ENCODE data around the gene TMEM106C.

TMEM106C gene

GRCh38 chr12:48005001-48005749 is 41.8 kb downstream of the TMEM106C start:
- peak overlapping the region; percentile 81 for H2AFZ ChIP-seq (ENCODE audit: low read length)
- TF ChIP-seq CTCF (conservative IDR thresholded peaks at IDR 0.05; ENCODE audit: low read length) (no peak), EZH2phosphoT487 (IDR thresholded peaks at IDR 0.05; ENCODE audit: borderline replicate concordance) (no peak)
- H3K27me3 ChIP-seq (ENCODE audit: insufficient read depth, low read length, poor library complexity, severe bottlenecking), result peaks cover 16% of the 10 kb centered on the region

GRCh38 chr12:48005750-48006021 is 42.3 kb downstream of the TMEM106C start:
- Histone ChIP-seq H3K4me2 (ENCODE audit: low read depth, low read length, poor library complexity, severe bottlenecking) (peak overlapping the region; percentile 75), H3F3A (ENCODE audit: low read depth) (no peaks in the 10 kb centered on the region), H3K79me2 (ENCODE audit: insufficient read depth, low read length) (peaks cover 34% of the 10 kb centered on the region), H3K27me3 (ENCODE audit: insufficient read depth, low read length, poor library complexity, severe bottlenecking) (peaks cover 16% of the 10 kb centered on the region), H2AFZ (ENCODE audit: low read length) (no peak overlapping the region), H3K4me1 (ENCODE audit: insufficient read depth, low read length, poor library complexity, severe bottlenecking) (peaks cover 24% of the 10 kb centered on the region), H4K20me1 (ENCODE audit: insufficient read depth, low read length, poor library complexity, severe bottlenecking) (peaks cover 18% of the 10 kb centered on the region), H3K4me3 (ENCODE audit: low read length, poor library complexity, severe bottlenecking) (no peak overlapping the region), H3K9me2 (replicated peaks; ENCODE audit: low read depth, low read length) (no peaks in the 10 kb centered on the region), H3K36me3 (ENCODE audit: insufficient read depth, low read length) (no peaks in the 10 kb centered on the region), H3K9me3 (ENCODE audit: insufficient read depth, low read depth, low read length) (no peaks in the 10 kb centered on the region), H3K9ac (ENCODE audit: low read depth, low read length, poor library complexity, severe bottlenecking) (peak overlapping the region; percentile 82)
- TF ChIP-seq CTCF (conservative IDR thresholded peaks at IDR 0.05; ENCODE audit: low read length) (no peak), EZH2phosphoT487 (IDR thresholded peaks at IDR 0.05; ENCODE audit: borderline replicate concordance) (no peak)

More at GRCh38 chr12:48005001-48005749, 41.8 kb downstream of the TMEM106C start:
- H3K36me3 ChIP-seq (ENCODE audit: insufficient read depth, low read length), result no peaks in the 10 kb centered on the region
- peaks cover 22% of the 10 kb centered on the region for H4K20me1 ChIP-seq (ENCODE audit: insufficient read depth, low read length, poor library complexity, severe bottlenecking)
- peak overlapping the region; percentile 83 for H3K4me3 ChIP-seq (ENCODE audit: low read length, poor library complexity, severe bottlenecking)
- H3K9ac ChIP-seq (ENCODE audit: low read depth, low read length, poor library complexity, severe bottlenecking), result peak overlapping the region; percentile 82
- peaks cover 28% of the 10 kb centered on the region for H3K4me1 ChIP-seq (ENCODE audit: insufficient read depth, low read length, poor library complexity, severe bottlenecking)
- H3K79me2 ChIP-seq (ENCODE audit: insufficient read depth, low read length), result peaks cover 39% of the 10 kb centered on the region
- H3K9me2 ChIP-seq (replicated peaks; ENCODE audit: low read depth, low read length), result no peaks in the 10 kb centered on the region
- no peaks in the 10 kb centered on the region for H3K9me3 ChIP-seq (ENCODE audit: insufficient read depth, low read depth, low read length)
- H3K4me2 ChIP-seq (ENCODE audit: low read depth, low read length, poor library complexity, severe bottlenecking), result peak overlapping the region; percentile 75
- H3F3A ChIP-seq (ENCODE audit: low read depth), result no peaks in the 10 kb centered on the region

GRCh38 chr12:48007206-48007605 is 43.8 kb downstream of the TMEM106C start:
- Histone ChIP-seq H3K4me2 (ENCODE audit: low read depth, low read length, poor library complexity, severe bottlenecking) (no peak overlapping the region), H3K27me3 (ENCODE audit: insufficient read depth, low read length, poor library complexity, severe bottlenecking) (peaks cover 1% of the 10 kb centered on the region)
- TF ChIP-seq EZH2phosphoT487 (IDR thresholded peaks at IDR 0.05; ENCODE audit: borderline replicate concordance), result no peak
- TF ChIP-seq CTCF (conservative IDR thresholded peaks at IDR 0.05; ENCODE audit: low read length), result no peak

More at GRCh38 chr12:48007206-48007605, 43.8 kb downstream of the TMEM106C start:
- Histone ChIP-seq H3K4me3 (ENCODE audit: low read length, poor library complexity, severe bottlenecking) (no peak overlapping the region), H4K20me1 (ENCODE audit: insufficient read depth, low read length, poor library complexity, severe bottlenecking) (peaks cover 12% of the 10 kb centered on the region), H3K9me2 (replicated peaks; ENCODE audit: low read depth, low read length) (no peaks in the 10 kb centered on the region), H2AFZ (ENCODE audit: low read length) (no peak overlapping the region), H3K36me3 (ENCODE audit: insufficient read depth, low read length) (no peaks in the 10 kb centered on the region), H3K4me1 (ENCODE audit: insufficient read depth, low read length, poor library complexity, severe bottlenecking) (peaks cover 10% of the 10 kb centered on the region), H3K9me3 (ENCODE audit: insufficient read depth, low read depth, low read length) (no peaks in the 10 kb centered on the region), H3K79me2 (ENCODE audit: insufficient read depth, low read length) (peaks cover 19% of the 10 kb centered on the region), H3K9ac (ENCODE audit: low read depth, low read length, poor library complexity, severe bottlenecking) (no peak overlapping the region), H3F3A (ENCODE audit: low read depth) (no peaks in the 10 kb centered on the region)
